K562 (cell line): Measurements from ENCODE around the gene TTC9C. TPM values are rescaled to one million over a fixed set of nuclear protein-coding genes. Genes with fewer than 3 reads are reported as not detected.
A peak's percentile ranks its signal among the peaks of the same experiment; 100 is the strongest.

Experiments used
- ELF2 ChIP-seq: fragments of 250-450 bp; sonication (Bioruptor Pico); IDR thresholded peaks from 2 replicates; pipeline ENCODE4 v1.5.0; 2021; ENCODE audit warnings: mild to moderate bottlenecking
- GABPB1 ChIP-seq: sonication (generic); formaldehyde crosslinking; IDR thresholded peaks from 2 replicates; pipeline ENCODE4 v1.8.0; 2022; ENCODE audit warnings: mild to moderate bottlenecking, missing genetic modification reagents
- HCFC1 ChIP-seq: IDR thresholded peaks from 2 replicates; pipeline ENCODE4 v1.6.1; 2012; ENCODE audit warnings: low read depth, low read length, improper control_type of control experiment
- HDAC3 ChIP-seq: fragments of 450-650 bp; IDR thresholded peaks from 2 replicates; pipeline ENCODE4 v1.6.1; 2018; ENCODE audit warnings: borderline replicate concordance, mild to moderate bottlenecking, moderate library complexity; ENCODE audit not compliant: partially characterized antibody
- HNRNPLL ChIP-seq: fragments of 200-400 bp; formaldehyde crosslinking; IDR thresholded peaks from 2 replicates; pipeline ENCODE4 v1.6.1; 2017; ENCODE audit warnings: low read length, low read depth, mild to moderate bottlenecking; ENCODE audit not compliant: poor library complexity, severe bottlenecking
- IRF2 ChIP-seq: sonication (generic); formaldehyde crosslinking; IDR thresholded peaks from 2 replicates; pipeline ENCODE4 v1.8.1; 2022; ENCODE audit warnings: mild to moderate bottlenecking, missing genetic modification reagents
- NFIC ChIP-seq: fragments of 450-650 bp; IDR thresholded peaks from 2 replicates; pipeline ENCODE4 v1.6.1; 2017; ENCODE audit warnings: mild to moderate bottlenecking, inconsistent platforms
- NFYB ChIP-seq: IDR thresholded peaks from 2 replicates; pipeline ENCODE4 v1.6.1; 2011; ENCODE audit warnings: mild to moderate bottlenecking, moderate library complexity; ENCODE audit not compliant: insufficient read length; ENCODE audit errors: extremely low read depth
- POLR2B ChIP-seq: fragments of 450-650 bp; IDR thresholded peaks from 2 replicates; pipeline ENCODE4 v1.6.1; 2018; ENCODE audit warnings: low read depth; ENCODE audit not compliant: partially characterized antibody
- POLR3A ChIP-seq: IDR thresholded peaks from 2 replicates; pipeline ENCODE4 v1.6.1; 2011; ENCODE audit warnings: borderline replicate concordance, mild to moderate bottlenecking, moderate library complexity; ENCODE audit not compliant: insufficient read length, insufficient read depth; ENCODE audit errors: extremely low read depth
- SMC3 ChIP-seq: conservative IDR thresholded peaks from 2 replicates; pipeline ENCODE4 v1.6.1; 2011; ENCODE audit warnings: low read depth, low read length, improper control_type of control experiment; ENCODE audit not compliant: insufficient read depth
- SP2 ChIP-seq: IDR thresholded peaks from 2 replicates; pipeline ENCODE4 v1.6.1; 2011; ENCODE audit warnings: mild to moderate bottlenecking, low read depth, low read length, moderate library complexity; ENCODE audit not compliant: poor library complexity, severe bottlenecking; ENCODE audit errors: extremely low read depth
- TAF9B ChIP-seq: fragments of 450-650 bp; IDR thresholded peaks from 2 replicates; pipeline ENCODE4 v1.6.1; 2018; ENCODE audit warnings: mild to moderate bottlenecking; ENCODE audit not compliant: partially characterized antibody
- ZNF124 ChIP-seq: sonication (generic); formaldehyde crosslinking; IDR thresholded peaks from 2 replicates; pipeline ENCODE4 v1.8.1; 2022; ENCODE audit warnings: missing genetic modification reagents
- ZNF79 ChIP-seq: fragments of 250-450 bp; sonication (Bioruptor Pico); IDR thresholded peaks from 2 replicates; pipeline ENCODE4 v1.4.0; 2020; ENCODE audit warnings: low read depth, mild to moderate bottlenecking, moderate library complexity
- polyA plus RNA-seq, 8 experiments: library from polyadenylated mRNA; depleted of rRNA in 4 of 8; stranded (reverse) in 5 of 8; unstranded in 3 of 8; fragments of >200 nt; fragmentation: Nextera tagmentation in 2 of 8; fragmentation: Illumina TruSeq in 1 of 8; extraction: Ambion mirVana in 2 of 8; extraction: Trizol in 1 of 8; gene quantifications; 2 replicates each; pipeline versions ENCODE4 v1.2.1 to v1.2.3, GENCODE V29; 2011 to 2014; ENCODE audit warnings: inconsistent platforms in 1 of 8, missing spikeins in 1 of 8
- total RNA-seq, 7 experiments: library from RNA; depleted of rRNA in 6 of 7; stranded (reverse); fragments of >200 nt in 6 of 7; fragmentation: Illumina TruSeq in 2 of 7; extraction: Trizol in 2 of 7; gene quantifications; 2 replicates each; pipeline versions ENCODE4 v1.2.1 to v1.2.3, GENCODE V29; 2011 to 2021; ENCODE audit warnings: low replicate concordance in 1 of 7
- TF ChIP-seq, protein P1 (sequence below): fragments of 450-650 bp; formaldehyde crosslinking; IDR thresholded peaks from 2 replicates; pipeline ENCODE4 v1.4.0; 2020; ENCODE audit warnings: mild to moderate bottlenecking, moderate library complexity
- TF ChIP-seq, protein P2 (sequence below): sonication (generic); formaldehyde crosslinking; IDR thresholded peaks from 2 replicates; pipeline ENCODE4 v1.8.0; 2022; ENCODE audit warnings: mild to moderate bottlenecking, missing genetic modification reagents
- TF ChIP-seq, protein P3 (sequence below): fragments of 450-650 bp; formaldehyde crosslinking; IDR thresholded peaks from 2 replicates; pipeline ENCODE4 v1.4.0; 2020; ENCODE audit warnings: mild to moderate bottlenecking, mixed read lengths
- TF ChIP-seq, protein P4 (sequence below): fragments of 250-450 bp; sonication (Bioruptor Pico); IDR thresholded peaks from 2 replicates; pipeline ENCODE4 v1.4.0; 2020; ENCODE audit warnings: mild to moderate bottlenecking

TTC9C gene
- total and polyA plus RNA-seq, 9 of the 15 experiments (the other 6 are each of a cell fraction or from before 2014, with no cell fraction given) = 32.8 to 59.0 (median 37.1) TPM

DNA sequence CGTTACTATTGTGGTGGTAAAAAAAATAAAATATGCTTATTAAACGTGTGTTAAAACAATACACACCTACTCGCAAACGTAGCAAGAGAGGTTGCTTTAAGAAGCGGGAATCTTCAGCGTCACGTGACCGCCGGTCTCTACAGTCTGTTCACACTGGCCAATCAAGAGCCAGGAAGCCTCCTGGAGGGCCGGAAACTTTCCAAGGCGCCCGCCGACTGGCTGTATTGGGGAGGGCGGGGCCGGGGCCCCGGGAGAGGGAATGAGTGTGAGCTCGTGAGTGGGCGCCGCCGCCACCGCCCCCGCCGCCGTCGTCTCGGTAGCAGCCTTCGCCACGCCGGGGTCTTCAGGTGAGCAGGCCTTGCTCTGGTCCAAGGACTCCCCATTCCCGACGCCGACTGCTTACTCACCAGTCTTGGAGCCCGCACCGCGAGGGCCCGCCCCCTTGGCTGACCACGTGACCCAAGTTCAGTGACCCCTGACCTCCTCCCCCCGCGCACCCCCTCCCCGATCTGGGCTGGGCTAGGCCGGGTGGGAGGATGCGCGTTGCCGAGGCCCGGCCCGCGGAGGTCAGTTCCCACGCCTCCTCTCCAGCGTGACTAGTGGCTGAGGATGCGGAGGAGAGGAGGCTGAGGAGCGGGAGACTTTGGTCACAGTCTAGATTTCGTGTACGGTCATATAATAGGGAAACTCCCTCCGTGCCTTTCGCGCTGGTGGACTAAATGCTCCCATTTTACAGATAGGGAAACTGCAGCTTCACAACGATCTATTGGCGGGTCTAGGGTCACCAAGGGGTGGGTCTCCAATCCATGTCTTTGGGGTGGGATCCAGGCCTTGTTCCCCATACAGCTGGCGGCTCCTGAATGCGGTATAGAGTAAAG, 43.1 kb downstream of the TTC9C start, which contains the start of gene TAF6L (continued):
- TF ChIP-seq SMC3 (0 out of 2 replicates have a peak, but pooled peaks have one; percentile 10), HDAC3 (no peak), HNRNPLL (no peak), TAF9B (no peak), POLR2B (peak; percentile 72), IRF2 (CRISPR knock-in tag) (no peak), SP2 (no peak), NFIC (no peak), ZNF124 (CRISPR knock-in tag) (no peak), POLR3A (no peak), NFYB (peak; percentile 23), ZNF79 (no peak), ELF2 (0 out of 2 replicates have a peak, but pooled peaks have one; percentile 42), HCFC1 (peak; percentile 6; the same call in 1 of the 2 replicates), GABPB1 (CRISPR knock-in tag) (peak; percentile 74)
- TF ChIP-seq, protein P1, sequence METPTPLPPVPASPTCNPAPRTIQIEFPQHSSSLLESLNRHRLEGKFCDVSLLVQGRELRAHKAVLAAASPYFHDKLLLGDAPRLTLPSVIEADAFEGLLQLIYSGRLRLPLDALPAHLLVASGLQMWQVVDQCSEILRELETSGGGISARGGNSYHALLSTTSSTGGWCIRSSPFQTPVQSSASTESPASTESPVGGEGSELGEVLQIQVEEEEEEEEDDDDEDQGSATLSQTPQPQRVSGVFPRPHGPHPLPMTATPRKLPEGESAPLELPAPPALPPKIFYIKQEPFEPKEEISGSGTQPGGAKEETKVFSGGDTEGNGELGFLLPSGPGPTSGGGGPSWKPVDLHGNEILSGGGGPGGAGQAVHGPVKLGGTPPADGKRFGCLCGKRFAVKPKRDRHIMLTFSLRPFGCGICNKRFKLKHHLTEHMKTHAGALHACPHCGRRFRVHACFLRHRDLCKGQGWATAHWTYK (CRISPR knock-in tag) = peak; percentile 15; the same call in 1 of the 2 replicates
- TF ChIP-seq, protein P2, sequence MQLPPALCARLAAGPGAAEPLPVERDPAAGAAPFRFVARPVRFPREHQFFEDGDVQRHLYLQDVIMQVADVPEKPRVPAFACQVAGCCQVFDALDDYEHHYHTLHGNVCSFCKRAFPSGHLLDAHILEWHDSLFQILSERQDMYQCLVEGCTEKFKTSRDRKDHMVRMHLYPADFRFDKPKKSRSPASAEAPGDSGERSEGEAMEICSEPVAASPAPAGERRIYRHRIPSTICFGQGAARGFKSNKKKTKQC = peak; percentile 59; the same call in 1 of the 2 replicates
- TF ChIP-seq, protein P3, sequence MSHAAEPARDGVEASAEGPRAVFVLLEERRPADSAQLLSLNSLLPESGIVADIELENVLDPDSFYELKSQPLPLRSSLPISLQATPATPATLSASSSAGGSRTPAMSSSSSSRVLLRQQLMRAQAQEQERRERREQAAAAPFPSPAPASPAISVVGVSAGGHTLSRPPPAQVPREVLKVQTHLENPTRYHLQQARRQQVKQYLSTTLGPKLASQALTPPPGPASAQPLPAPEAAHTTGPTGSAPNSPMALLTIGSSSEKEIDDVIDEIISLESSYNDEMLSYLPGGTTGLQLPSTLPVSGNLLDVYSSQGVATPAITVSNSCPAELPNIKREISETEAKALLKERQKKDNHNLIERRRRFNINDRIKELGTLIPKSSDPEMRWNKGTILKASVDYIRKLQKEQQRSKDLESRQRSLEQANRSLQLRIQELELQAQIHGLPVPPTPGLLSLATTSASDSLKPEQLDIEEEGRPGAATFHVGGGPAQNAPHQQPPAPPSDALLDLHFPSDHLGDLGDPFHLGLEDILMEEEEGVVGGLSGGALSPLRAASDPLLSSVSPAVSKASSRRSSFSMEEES = peak; percentile 99
- TF ChIP-seq, protein P4, sequence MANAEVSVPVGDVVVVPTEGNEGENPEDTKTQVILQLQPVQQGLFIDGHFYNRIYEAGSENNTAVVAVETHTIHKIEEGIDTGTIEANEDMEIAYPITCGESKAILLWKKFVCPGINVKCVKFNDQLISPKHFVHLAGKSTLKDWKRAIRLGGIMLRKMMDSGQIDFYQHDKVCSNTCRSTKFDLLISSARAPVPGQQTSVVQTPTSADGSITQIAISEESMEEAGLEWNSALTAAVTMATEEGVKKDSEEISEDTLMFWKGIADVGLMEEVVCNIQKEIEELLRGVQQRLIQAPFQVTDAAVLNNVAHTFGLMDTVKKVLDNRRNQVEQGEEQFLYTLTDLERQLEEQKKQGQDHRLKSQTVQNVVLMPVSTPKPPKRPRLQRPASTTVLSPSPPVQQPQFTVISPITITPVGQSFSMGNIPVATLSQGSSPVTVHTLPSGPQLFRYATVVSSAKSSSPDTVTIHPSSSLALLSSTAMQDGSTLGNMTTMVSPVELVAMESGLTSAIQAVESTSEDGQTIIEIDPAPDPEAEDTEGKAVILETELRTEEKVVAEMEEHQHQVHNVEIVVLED (CRISPR knock-in tag) = peak; percentile 43; the same call in 1 of the 2 replicates
